ENCODE data around the gene OR2H1. TPM values are rescaled to one million over a fixed set of nuclear protein-coding genes. Genes with fewer than 3 reads are reported as not detected.

Gene OR2H1
- total and polyA plus RNA-seq, 9 of the 15 experiments (the other 6 are each of a cell fraction or from before 2014, with no cell fraction given), result not detected

DNA sequence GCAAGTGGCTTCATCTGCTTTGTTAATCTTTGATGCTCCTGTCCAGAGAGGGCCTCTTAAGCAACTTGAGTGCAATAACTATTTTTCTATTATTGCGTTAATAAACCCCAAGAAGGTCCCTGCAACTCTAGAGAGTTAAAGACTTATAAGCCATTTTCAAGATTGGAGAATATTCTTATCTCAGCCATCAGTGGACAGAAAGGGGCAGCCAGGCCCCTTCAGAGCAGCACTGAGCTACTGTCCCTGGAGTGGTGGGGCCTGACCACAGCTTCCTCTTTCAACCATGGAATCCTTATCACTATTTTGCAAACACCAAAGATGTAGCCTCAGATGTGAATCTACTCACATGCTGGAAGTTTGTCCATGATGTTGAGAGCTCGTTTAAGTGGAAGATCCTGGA, 33.6 kb downstream of the OR2H1 start (continued):
- TF ChIP-seq, protein P1, sequence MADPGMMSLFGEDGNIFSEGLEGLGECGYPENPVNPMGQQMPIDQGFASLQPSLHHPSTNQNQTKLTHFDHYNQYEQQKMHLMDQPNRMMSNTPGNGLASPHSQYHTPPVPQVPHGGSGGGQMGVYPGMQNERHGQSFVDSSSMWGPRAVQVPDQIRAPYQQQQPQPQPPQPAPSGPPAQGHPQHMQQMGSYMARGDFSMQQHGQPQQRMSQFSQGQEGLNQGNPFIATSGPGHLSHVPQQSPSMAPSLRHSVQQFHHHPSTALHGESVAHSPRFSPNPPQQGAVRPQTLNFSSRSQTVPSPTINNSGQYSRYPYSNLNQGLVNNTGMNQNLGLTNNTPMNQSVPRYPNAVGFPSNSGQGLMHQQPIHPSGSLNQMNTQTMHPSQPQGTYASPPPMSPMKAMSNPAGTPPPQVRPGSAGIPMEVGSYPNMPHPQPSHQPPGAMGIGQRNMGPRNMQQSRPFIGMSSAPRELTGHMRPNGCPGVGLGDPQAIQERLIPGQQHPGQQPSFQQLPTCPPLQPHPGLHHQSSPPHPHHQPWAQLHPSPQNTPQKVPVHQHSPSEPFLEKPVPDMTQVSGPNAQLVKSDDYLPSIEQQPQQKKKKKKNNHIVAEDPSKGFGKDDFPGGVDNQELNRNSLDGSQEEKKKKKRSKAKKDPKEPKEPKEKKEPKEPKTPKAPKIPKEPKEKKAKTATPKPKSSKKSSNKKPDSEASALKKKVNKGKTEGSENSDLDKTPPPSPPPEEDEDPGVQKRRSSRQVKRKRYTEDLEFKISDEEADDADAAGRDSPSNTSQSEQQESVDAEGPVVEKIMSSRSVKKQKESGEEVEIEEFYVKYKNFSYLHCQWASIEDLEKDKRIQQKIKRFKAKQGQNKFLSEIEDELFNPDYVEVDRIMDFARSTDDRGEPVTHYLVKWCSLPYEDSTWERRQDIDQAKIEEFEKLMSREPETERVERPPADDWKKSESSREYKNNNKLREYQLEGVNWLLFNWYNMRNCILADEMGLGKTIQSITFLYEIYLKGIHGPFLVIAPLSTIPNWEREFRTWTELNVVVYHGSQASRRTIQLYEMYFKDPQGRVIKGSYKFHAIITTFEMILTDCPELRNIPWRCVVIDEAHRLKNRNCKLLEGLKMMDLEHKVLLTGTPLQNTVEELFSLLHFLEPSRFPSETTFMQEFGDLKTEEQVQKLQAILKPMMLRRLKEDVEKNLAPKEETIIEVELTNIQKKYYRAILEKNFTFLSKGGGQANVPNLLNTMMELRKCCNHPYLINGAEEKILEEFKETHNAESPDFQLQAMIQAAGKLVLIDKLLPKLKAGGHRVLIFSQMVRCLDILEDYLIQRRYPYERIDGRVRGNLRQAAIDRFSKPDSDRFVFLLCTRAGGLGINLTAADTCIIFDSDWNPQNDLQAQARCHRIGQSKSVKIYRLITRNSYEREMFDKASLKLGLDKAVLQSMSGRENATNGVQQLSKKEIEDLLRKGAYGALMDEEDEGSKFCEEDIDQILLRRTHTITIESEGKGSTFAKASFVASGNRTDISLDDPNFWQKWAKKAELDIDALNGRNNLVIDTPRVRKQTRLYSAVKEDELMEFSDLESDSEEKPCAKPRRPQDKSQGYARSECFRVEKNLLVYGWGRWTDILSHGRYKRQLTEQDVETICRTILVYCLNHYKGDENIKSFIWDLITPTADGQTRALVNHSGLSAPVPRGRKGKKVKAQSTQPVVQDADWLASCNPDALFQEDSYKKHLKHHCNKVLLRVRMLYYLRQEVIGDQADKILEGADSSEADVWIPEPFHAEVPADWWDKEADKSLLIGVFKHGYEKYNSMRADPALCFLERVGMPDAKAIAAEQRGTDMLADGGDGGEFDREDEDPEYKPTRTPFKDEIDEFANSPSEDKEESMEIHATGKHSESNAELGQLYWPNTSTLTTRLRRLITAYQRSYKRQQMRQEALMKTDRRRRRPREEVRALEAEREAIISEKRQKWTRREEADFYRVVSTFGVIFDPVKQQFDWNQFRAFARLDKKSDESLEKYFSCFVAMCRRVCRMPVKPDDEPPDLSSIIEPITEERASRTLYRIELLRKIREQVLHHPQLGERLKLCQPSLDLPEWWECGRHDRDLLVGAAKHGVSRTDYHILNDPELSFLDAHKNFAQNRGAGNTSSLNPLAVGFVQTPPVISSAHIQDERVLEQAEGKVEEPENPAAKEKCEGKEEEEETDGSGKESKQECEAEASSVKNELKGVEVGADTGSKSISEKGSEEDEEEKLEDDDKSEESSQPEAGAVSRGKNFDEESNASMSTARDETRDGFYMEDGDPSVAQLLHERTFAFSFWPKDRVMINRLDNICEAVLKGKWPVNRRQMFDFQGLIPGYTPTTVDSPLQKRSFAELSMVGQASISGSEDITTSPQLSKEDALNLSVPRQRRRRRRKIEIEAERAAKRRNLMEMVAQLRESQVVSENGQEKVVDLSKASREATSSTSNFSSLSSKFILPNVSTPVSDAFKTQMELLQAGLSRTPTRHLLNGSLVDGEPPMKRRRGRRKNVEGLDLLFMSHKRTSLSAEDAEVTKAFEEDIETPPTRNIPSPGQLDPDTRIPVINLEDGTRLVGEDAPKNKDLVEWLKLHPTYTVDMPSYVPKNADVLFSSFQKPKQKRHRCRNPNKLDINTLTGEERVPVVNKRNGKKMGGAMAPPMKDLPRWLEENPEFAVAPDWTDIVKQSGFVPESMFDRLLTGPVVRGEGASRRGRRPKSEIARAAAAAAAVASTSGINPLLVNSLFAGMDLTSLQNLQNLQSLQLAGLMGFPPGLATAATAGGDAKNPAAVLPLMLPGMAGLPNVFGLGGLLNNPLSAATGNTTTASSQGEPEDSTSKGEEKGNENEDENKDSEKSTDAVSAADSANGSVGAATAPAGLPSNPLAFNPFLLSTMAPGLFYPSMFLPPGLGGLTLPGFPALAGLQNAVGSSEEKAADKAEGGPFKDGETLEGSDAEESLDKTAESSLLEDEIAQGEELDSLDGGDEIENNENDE (IDR thresholded peaks at IDR 0.05; ENCODE audit: low read depth, low read length), result no peak
- TF ChIP-seq HMBOX1 (IDR thresholded peaks at IDR 0.05) (no peak), ARID1B (IDR thresholded peaks at IDR 0.05) (peak; percentile 85), PRMT5 (CRISPR knock-in tag; IDR thresholded peaks at IDR 0.05) (no peak), POLR3G (IDR thresholded peaks at IDR 0.05; ENCODE audit: extremely low read depth, insufficient read length, insufficient replicate concordance) (no peak), RBM39 (optimal IDR thresholded peaks at IDR 0.05; ENCODE audit: low read depth, low read length) (no peak), ZNF717 (CRISPR knock-in tag; IDR thresholded peaks at IDR 0.05) (no peak), RNF219 (CRISPR knock-in tag; IDR thresholded peaks at IDR 0.05) (no peak), KLF10 (CRISPR knock-in tag; IDR thresholded peaks at IDR 0.05) (no peak), SMAD1 (IDR thresholded peaks at IDR 0.05; ENCODE audit: low read depth, low read length, partially characterized antibody) (no peak), STAT5B (CRISPR knock-in tag; IDR thresholded peaks at IDR 0.05) (no peak), HDAC6 (IDR thresholded peaks at IDR 0.05; ENCODE audit: low read depth, low read length) (no peak)
- TF ChIP-seq, protein P2, sequence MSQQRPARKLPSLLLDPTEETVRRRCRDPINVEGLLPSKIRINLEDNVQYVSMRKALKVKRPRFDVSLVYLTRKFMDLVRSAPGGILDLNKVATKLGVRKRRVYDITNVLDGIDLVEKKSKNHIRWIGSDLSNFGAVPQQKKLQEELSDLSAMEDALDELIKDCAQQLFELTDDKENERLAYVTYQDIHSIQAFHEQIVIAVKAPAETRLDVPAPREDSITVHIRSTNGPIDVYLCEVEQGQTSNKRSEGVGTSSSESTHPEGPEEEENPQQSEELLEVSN (IDR thresholded peaks at IDR 0.05; ENCODE audit: borderline replicate concordance in 1 of 2, extremely low read depth in 1 of 2, insufficient read depth in 1 of 2, insufficient read length in 1 of 2, low read depth in 1 of 2, low read length in 1 of 2, poor library complexity in 1 of 2, severe bottlenecking in 1 of 2), result no peak
